Subcutaneous adipose tissue (tissue), 4 donors: ENCODE data around the gene PDF. TPM values are rescaled to one million over a fixed set of nuclear protein-coding genes. Genes with fewer than 3 reads are reported as not detected.

Source experiments
- CTCF ChIP-seq: fragments of 450-650 bp; IDR thresholded peaks from one replicate; pipeline ENCODE4 v1.5.1; 2016; ENCODE audit warnings: low read depth, mild to moderate bottlenecking, control low read depth, antibody characterized with exemption, moderate library complexity
- total RNA-seq, 4 donors: library from RNA; depleted of rRNA; stranded (reverse); fragments of >200 nt; gene quantifications; one replicate each; pipeline ENCODE4 v1.1.0, GENCODE V29; 2016

PDF gene
- total RNA-seq, 4 donors from 2014 or later = 5.9 to 24.3 (median 8.3) TPM

- TF ChIP-seq CTCF = no peak
Measured at GRCh38 chr16:69286941-69287713, 43.3 kb downstream of the PDF start.

- no peak for TF ChIP-seq CTCF
Measured at GRCh38 chr16:69285240-69285639, 45.1 kb downstream of the PDF start.

- TF ChIP-seq CTCF = no peak
Measured at GRCh38 chr16:69283851-69284250, 46.5 kb downstream of the PDF start.

- no peak for TF ChIP-seq CTCF
Measured at GRCh38 chr16:69277413-69277812, 53.0 kb downstream of the PDF start.

Other genes starting within 250 kb of the PDF start
- 1 to 10 TPM in 2 of 4 donors, under 1 TPM in 2; 0.34 to 1.6 (median 1.0) TPM for gene HAS3, start 224.9 kb downstream of the PDF start, total RNA-seq
- gene CHTF8, start 198.0 kb downstream of the PDF start, total RNA-seq = 10 to 100 TPM; 54.3 to 74.2 (median 65.7) TPM
- 10 to 100 TPM; 21.7 to 52.8 (median 28.8) TPM for gene UTP4, start 197.9 kb downstream of the PDF start, total RNA-seq
- gene SNTB2, start 143.4 kb downstream of the PDF start, total RNA-seq = 10 to 100 TPM; 29.6 to 64.2 (median 47.1) TPM
- 10 to 100 TPM; 21.4 to 50.1 (median 27.6) TPM for gene VPS4A, start 19.2 kb downstream of the PDF start, total RNA-seq
- gene COG8, start 9.0 kb upstream of the PDF start, total RNA-seq = 10 to 100 TPM; 27.9 to 40.1 (median 37.5) TPM
- gene NIP7, start 9.2 kb upstream of the PDF start, total RNA-seq = 10 to 100 TPM in 3 of 4 donors, 1 to 10 TPM in 1; 9.2 to 13.2 (median 11.0) TPM
- 1 to 10 TPM in 1 of 4 donors, under 1 TPM in 1, not detected in 2; 0.88 to 1.3 TPM for gene TMED6, start 21.2 kb upstream of the PDF start, total RNA-seq
- gene TERF2, start 55.4 kb upstream of the PDF start, total RNA-seq = 10 to 100 TPM; 14.7 to 40.4 (median 18.7) TPM
- 10 to 100 TPM; 29.1 to 74.0 (median 46.6) TPM for gene CYB5B, start 94.0 kb upstream of the PDF start, total RNA-seq
- gene NFAT5, start 235.4 kb upstream of the PDF start, total RNA-seq = 10 to 100 TPM; 49.8 to 64.3 (median 58.6) TPM